Measurements from ENCODE around the gene D2HGDH.
"Not testable (repeated sequence)": the region's sequence is repeated elsewhere in the genome, so short reads cannot be mapped to it uniquely, and the experiment has no call there.

D2HGDH gene

GRCh38 chr2:241724975-241725870 is 9.2 kb upstream of the D2HGDH start:
- FAIRE-seq (no peak), DNase-seq (ENCODE audit: low spot score) (no peak)

- no peak for DNase-seq (ENCODE audit: low spot score)
Observed at GRCh38 chr2:241726459-241726858, 8.0 kb upstream of the D2HGDH start.

GRCh38 chr2:241728000-241728399 is 6.4 kb upstream of the D2HGDH start:
- FAIRE-seq (no peak), DNase-seq (ENCODE audit: low spot score) (no peak)

More at GRCh38 chr2:241726459-241726858, 8.0 kb upstream of the D2HGDH start:
- FAIRE-seq, result no peak

GRCh38 chr2:241728627-241729026 is 5.8 kb upstream of the D2HGDH start:
- FAIRE-seq (no peak), DNase-seq (ENCODE audit: low spot score) (no peak)

GRCh38 chr2:241729868-241730267 is 4.6 kb upstream of the D2HGDH start:
- FAIRE-seq (no peak), DNase-seq (ENCODE audit: low spot score) (no peak)

- DNase-seq (ENCODE audit: low spot score) (no peak), FAIRE-seq (no peak)
Observed at GRCh38 chr2:241730671-241731293, 3.6 kb upstream of the D2HGDH start.

- FAIRE-seq; DNase-seq (ENCODE audit: low spot score): not testable (repeated sequence)
Observed at GRCh38 chr2:241732513-241733186, 1.8 kb upstream of the D2HGDH start.

GRCh38 chr2:241733391-241734207 is 831 bp upstream of the D2HGDH start:
- FAIRE-seq (no peak), DNase-seq (ENCODE audit: low spot score) (no peak)

- no peak for FAIRE-seq
Observed at GRCh38 chr2:241734208-241734466, 293 bp upstream of the D2HGDH start.

GRCh38 chr2:241736111-241736510 is 1.7 kb downstream of the D2HGDH start:
- no peak for FAIRE-seq
- no peak for DNase-seq (ENCODE audit: low spot score)

More at GRCh38 chr2:241734208-241734466, 293 bp upstream of the D2HGDH start:
- no peak for DNase-seq (ENCODE audit: low spot score)

GRCh38 chr2:241738040-241738686 is 3.7 kb downstream of the D2HGDH start:
- no peak for FAIRE-seq
- no peak for DNase-seq (ENCODE audit: low spot score)

- DNase-seq (ENCODE audit: low spot score), result no peak
- FAIRE-seq, result no peak
Observed at GRCh38 chr2:241739177-241739576, 4.7 kb downstream of the D2HGDH start.

- FAIRE-seq, result no peak
- DNase-seq (ENCODE audit: low spot score), result no peak
Observed at GRCh38 chr2:241739651-241740050, 5.2 kb downstream of the D2HGDH start.

GRCh38 chr2:241741016-241741415 is 6.6 kb downstream of the D2HGDH start:
- DNase-seq (ENCODE audit: low spot score), result peak; percentile 33
- no peak for FAIRE-seq

- FAIRE-seq, result no peak
- DNase-seq (ENCODE audit: low spot score), result no peak
Observed at GRCh38 chr2:241742320-241742939, 8.0 kb downstream of the D2HGDH start.

- DNase-seq (ENCODE audit: low spot score); FAIRE-seq: not testable (repeated sequence)
Observed at GRCh38 chr2:241743008-241743407, 8.6 kb downstream of the D2HGDH start.

- DNase-seq (ENCODE audit: low spot score) (no peak), FAIRE-seq (no peak)
Observed at GRCh38 chr2:241743620-241744019, 9.2 kb downstream of the D2HGDH start.

GRCh38 chr2:241744028-241744754 is 9.8 kb downstream of the D2HGDH start:
- no peak for DNase-seq (ENCODE audit: low spot score)
- FAIRE-seq, result no peak

- no peak for FAIRE-seq
- DNase-seq (ENCODE audit: low spot score), result no peak
Observed at GRCh38 chr2:241745276-241745675, 10.8 kb downstream of the D2HGDH start.

- no peak for FAIRE-seq
Observed at GRCh38 chr2:241746084-241746483, 11.7 kb downstream of the D2HGDH start.

More at GRCh38 chr2:241746084-241746483, 11.7 kb downstream of the D2HGDH start:
- no peak for DNase-seq (ENCODE audit: low spot score)
